ENCODE data around the gene STON2. TPM values are rescaled to one million over a fixed set of nuclear protein-coding genes. Genes with fewer than 3 reads are reported as not detected.

STON2 gene
- total and polyA plus RNA-seq, 2 of the 13 experiments (the other 11 are each of a cell fraction or from before 2014, with no cell fraction given) = 2.1 to 11.0 TPM

DNA sequence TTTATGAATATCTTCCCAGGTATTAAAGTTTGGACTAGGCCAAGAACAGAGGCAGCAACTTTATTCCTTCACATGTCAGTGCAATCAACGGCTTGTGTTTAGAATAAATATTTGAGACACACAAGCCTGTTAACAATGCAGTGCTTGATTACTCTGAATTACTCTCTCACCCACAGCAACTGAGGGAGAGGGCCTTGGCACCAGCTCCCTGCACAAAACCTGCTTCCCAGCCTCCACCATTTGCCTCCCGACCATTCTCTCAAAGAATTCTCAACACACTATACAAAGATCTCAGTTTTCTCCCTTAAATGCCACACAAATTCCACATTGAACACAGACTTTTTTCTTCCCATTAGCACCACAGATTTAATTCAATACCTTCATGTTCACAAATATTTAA, 77.0 kb downstream of the STON2 start:
- Histone ChIP-seq H3K36me3 (replicated peaks in 1 of 2; ENCODE audit: control insufficient read depth in 1 of 2, insufficient read depth in 2 of 2, low read length in 2 of 2) (no peaks in the 10 kb centered on the region), H3K27me3 (ENCODE audit: control insufficient read depth in 1 of 2, insufficient read depth in 2 of 2, low read length in 2 of 2) (no peaks in the 10 kb centered on the region), H2AFZ (ENCODE audit: low read length) (no peak overlapping the region), H3K4me2 (ENCODE audit: low read depth, low read length) (no peak overlapping the region), H3K9me3 (ENCODE audit: low read length) (no peaks in the 10 kb centered on the region), H3K9ac (ENCODE audit: insufficient read depth, low read depth, low read length) (no peak overlapping the region), H3K79me2 (ENCODE audit: insufficient read depth, low read length) (no peaks in the 10 kb centered on the region), H3K27ac (ENCODE audit: extremely low read length, insufficient read depth, low read length) (no peak overlapping the region), H3K4me1 (ENCODE audit: insufficient read depth, low read length) (peaks cover 42% of the 10 kb centered on the region), H3K4me3 (replicated peaks in 1 of 3; ENCODE audit: insufficient read depth in 1 of 3, low read depth in 2 of 3, low read length in 3 of 3) (no peak overlapping the region), H4K20me1 (ENCODE audit: insufficient read depth, low read length) (no peaks in the 10 kb centered on the region)
- WGBS (ENCODE audit: low lambda C conversion rate) = 79% methylated on average over 2 of the region's 2 CpGs
- CTCF ChIA-PET (ENCODE audit: low intra/inter-chr PET ratio, low total read pairs) = no interaction called here
- no peak for FAIRE-seq
- no peak for TF ChIP-seq ZNF761 (CRISPR knock-in tag; conservative IDR thresholded peaks at IDR 0.05)
- TF ChIP-seq DMAP1 (CRISPR knock-in tag; IDR thresholded peaks at IDR 0.05) = no peak
- TF ChIP-seq ZKSCAN8 (CRISPR knock-in tag; IDR thresholded peaks at IDR 0.05; ENCODE audit: borderline replicate concordance) = no peak
- no peak for TF ChIP-seq USF2 (IDR thresholded peaks at IDR 0.05; ENCODE audit: low read depth, low read length)
- TF ChIP-seq USF2 (CRISPR knock-in tag; IDR thresholded peaks at IDR 0.05; ENCODE audit: borderline replicate concordance) = no peak
- no peak for TF ChIP-seq ZSCAN30 (CRISPR knock-in tag; IDR thresholded peaks at IDR 0.05)
- TF ChIP-seq ZFP36L1 (CRISPR knock-in tag; IDR thresholded peaks at IDR 0.05) = no peak
- no peak for TF ChIP-seq MAFF (IDR thresholded peaks at IDR 0.05; ENCODE audit: low read depth, low read length)
- TF ChIP-seq ZNF749 (CRISPR knock-in tag; IDR thresholded peaks at IDR 0.05; ENCODE audit: borderline replicate concordance) = no peak
- no peak for TF ChIP-seq ZBTB43 (CRISPR knock-in tag; conservative IDR thresholded peaks at IDR 0.05)
- TF ChIP-seq KDM3A (CRISPR knock-in tag; IDR thresholded peaks at IDR 0.05; ENCODE audit: low read depth) = no peak
- TF ChIP-seq ZNF792 (CRISPR knock-in tag; IDR thresholded peaks at IDR 0.05) = no peak
- no peak for TF ChIP-seq ZNF773 (CRISPR knock-in tag; IDR thresholded peaks at IDR 0.05; ENCODE audit: borderline replicate concordance)
- no peak for TF ChIP-seq PHF20 (CRISPR knock-in tag; IDR thresholded peaks at IDR 0.05)
- no peak for TF ChIP-seq ZNF430 (CRISPR knock-in tag; IDR thresholded peaks at IDR 0.05)
- TF ChIP-seq IRF2 (CRISPR knock-in tag; IDR thresholded peaks at IDR 0.05) = no peak
- BruUV-seq (replicated peaks) = no TSS peak
- intact Hi-C loops (cut with micrococcal nuclease; ENCODE audit: unreplicated experiment) = no loop called here
- POLR2A ChIA-PET = no interaction called here
- DNase-seq (ENCODE audit: low spot score) = no peak
- in situ Hi-C loops (cut with HindIII; ENCODE audit: extremely low pct_ligation_motif_present, low pct_unique_long_range_greater_than_20kb) = no loop called here
- no peak for ATAC-seq
